Activated CD4-positive, alpha-beta memory T cell treated with anti-CD3 and anti-CD28 coated beads, Interleukin-2, amount 10 ng/mL, durations not matched to agents 7 days and 5 days (primary cell): ENCODE measurements around the gene MYO7B. TPM values are rescaled to one million over a fixed set of nuclear protein-coding genes. Genes with fewer than 3 reads are reported as not detected.

ENCODE experiments used
- CTCF ChIA-PET: fragments of 350-600 bp; sonication (Branson Sonifier 250); formaldehyde crosslinking; loops from one replicate; lab custom pipeline; 2021; ENCODE audit warnings: antibody characterized with exemption, inconsistent platforms; lab: Charles Lee
- POLR2A ChIA-PET: fragments of 350-600 bp; sonication (Branson Sonifier 250); formaldehyde crosslinking; loops from one replicate; lab custom pipeline; 2021; ENCODE audit warnings: antibody characterized with exemption; lab: Charles Lee
- DNase-seq: peaks from one replicate; pipeline ENCODE4 v3.0.0-alpha.2; 2020
- H3K27ac Mint-ChIP-seq: one replicate; pipeline ENCODE4 v1.8.0; 2021; ENCODE audit warnings: mild to moderate bottlenecking, mixed read lengths
- H3K27me3 Mint-ChIP-seq: one replicate; pipeline ENCODE4 v1.8.0; 2021; ENCODE audit warnings: mixed read lengths
- H3K36me3 Mint-ChIP-seq: one replicate; pipeline ENCODE4 v1.8.0; 2021; ENCODE audit warnings: low read depth, mixed read lengths
- H3K4me1 Mint-ChIP-seq: one replicate; pipeline ENCODE4 v1.8.0; 2021; ENCODE audit warnings: mixed read lengths
- H3K4me3 Mint-ChIP-seq: one replicate; pipeline ENCODE4 v1.8.0; 2021; ENCODE audit warnings: mild to moderate bottlenecking, mixed read lengths
- H3K9me3 Mint-ChIP-seq: one replicate; pipeline ENCODE4 v1.8.0; 2021; ENCODE audit warnings: mixed read lengths
- total RNA-seq, 2 experiments: library from RNA; stranded (reverse); gene quantifications; one replicate each; pipeline ENCODE4 v1.2.3, GENCODE V29; 2021

MYO7B gene
- total RNA-seq, 2 experiments from 2014 or later = 0.13 to 0.18 TPM

DNA sequence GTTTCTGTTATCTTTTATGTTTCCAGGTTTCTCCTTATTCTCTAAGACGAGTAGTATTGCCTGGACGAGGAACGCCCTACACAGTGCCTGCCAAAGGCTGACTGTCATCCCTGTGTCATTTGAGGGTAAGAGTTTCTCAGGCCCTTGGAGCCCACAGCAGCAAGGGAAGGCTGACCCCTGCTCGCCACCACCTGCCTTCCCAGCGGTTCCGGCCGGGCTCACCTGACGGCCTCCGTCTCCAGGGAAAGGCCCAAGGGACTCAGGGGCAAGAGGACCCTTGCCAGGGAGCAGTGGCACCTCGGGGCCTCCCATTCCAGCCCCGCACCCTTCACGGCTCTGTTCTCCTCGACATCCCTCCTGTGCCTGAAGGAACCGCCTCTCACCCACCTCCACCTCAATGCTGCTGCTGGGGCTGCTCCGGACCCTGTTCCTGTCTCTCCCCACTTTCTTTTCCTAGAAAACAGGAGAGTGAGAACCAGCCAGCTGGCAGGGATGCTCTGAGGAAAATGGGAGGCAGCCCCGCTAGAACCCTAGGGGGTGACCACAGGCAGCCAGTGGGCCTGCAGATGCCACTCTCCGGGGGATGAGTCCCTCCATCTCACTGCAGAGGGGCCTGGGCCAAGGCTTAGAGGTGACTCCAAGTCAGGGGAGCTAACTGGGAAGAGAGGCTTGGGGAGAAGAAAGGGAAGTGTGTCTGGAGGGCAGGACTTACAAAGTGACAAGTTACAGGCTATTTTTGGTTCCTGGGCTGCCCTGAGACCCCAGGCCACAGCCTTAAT, 138.0 kb downstream of the MYO7B start:
- no peak for DNase-seq
- Mint-ChIP-seq H3K27ac (no peak overlapping the region), H3K4me3 (no peak overlapping the region), H3K27me3 (peaks cover 72% of the 10 kb centered on the region), H3K36me3 (no peaks in the 10 kb centered on the region), H3K9me3 (no peaks in the 10 kb centered on the region), H3K4me1 (peaks cover 9% of the 10 kb centered on the region)
- POLR2A ChIA-PET = no interaction called here
- CTCF ChIA-PET = no interaction called here

DNA sequence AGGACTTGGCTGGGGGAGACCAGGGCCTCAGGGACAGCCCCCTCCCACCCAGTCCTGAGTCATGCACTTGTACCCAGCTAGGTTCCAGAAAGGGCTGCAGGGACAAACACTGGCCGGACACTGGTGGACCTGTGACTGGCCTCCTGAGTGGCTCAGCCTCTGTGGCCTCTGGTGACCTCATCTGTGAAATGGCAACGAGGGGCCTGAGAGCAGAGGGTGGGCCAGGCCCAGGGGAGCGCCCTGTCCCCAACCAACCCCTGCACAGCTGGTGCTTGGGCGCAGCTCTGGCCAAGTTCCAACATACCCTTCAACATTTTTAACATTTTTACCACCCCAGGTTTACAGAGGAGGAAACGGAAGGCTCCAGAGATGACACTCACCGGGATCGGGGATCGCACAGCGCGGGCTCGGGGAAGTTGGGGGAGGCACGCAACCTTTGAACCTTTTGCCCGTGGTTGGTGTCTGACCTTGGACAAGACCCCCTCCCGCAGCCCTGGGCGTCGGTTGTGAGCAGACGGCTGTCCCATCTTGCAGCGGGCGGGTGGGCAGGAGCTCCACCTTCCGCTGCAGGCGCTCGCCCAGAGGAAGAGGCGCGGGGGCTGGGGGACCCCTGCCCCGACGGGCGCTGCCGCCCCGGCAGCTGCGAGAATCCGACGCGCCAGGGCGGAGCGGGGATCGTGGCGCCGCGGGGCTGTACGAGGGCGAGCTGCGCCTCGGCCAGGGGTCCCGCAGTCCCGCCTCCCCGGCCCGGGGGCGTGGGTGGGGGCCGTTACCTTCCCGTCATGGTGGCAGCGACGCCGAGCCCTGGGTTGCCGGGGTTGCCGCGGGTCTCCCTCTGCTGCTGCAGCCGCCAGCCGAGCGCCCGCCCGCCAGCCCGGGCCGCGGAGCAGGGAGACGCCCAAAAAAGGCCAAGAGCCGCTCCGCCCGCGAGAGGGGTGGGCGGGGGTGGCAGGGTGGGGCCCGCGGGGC, 139.0 kb downstream of the MYO7B start:
- peak overlapping the region; percentile 37 for H3K4me3 Mint-ChIP-seq
- H3K36me3 Mint-ChIP-seq = no peaks in the 10 kb centered on the region
- peaks cover 70% of the 10 kb centered on the region for H3K27me3 Mint-ChIP-seq
- ChIA-PET POLR2A (no interaction called here), CTCF (no interaction called here)
- no peak for DNase-seq
- no peaks in the 10 kb centered on the region for H3K9me3 Mint-ChIP-seq
- H3K27ac Mint-ChIP-seq = no peak overlapping the region
- peaks cover 9% of the 10 kb centered on the region for H3K4me1 Mint-ChIP-seq

DNA sequence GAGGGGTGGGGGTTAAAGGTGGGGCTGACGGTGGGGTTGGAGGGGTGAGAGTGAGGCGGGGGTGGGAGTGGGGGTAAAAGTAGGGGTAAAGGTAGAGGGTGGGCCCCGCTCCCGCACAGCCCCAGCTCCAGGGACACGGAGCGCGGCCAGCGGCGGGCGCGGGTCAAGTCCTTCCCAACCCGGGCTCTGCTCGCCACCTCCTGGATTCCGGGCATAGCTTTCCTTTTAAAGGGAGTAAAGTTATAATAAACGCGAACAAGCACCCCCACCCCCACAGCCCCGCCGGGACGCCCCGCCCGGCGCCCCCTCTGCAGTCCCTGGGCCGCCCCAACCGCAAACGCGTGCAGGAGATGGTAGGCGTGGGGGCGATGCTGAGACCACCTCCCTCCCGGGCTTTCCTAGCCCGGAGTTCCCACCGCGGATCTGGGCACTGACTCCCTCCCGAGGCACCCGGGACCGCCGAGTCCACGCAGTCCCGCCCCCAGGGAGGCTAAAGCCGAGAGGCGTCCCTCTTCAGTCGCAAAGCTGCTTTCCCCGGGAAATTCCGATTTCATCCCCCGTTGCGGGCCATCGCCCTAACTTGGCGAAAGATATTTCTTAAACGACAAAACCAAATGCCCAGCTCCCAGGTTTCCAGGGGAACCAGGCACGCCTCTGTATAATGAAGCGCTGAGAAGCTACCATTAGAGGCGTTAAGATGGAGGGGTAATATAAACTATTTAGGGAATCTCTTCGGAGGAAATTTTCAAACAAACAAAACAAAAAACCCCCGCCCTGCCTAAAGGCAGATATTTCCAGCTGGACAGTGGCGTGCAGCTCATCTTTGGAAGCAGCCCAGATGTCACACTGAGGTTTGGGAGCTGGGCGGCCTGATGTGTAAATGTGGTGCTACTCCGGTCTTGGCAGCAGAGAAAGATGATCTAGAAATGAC, 140.1 kb downstream of the MYO7B start, which contains the start of gene LIMS2:
LIMS2 (minus strand) TSS at position 200 of the 931 bp plus-strand sequence. CDS start 506 bp downstream, outside the sequence.
- no peak for DNase-seq
- POLR2A ChIA-PET = no interaction called here
- H3K36me3 Mint-ChIP-seq = no peaks in the 10 kb centered on the region
- CTCF ChIA-PET = interaction anchor here (0.7 to 1.1 kb wide), 2 partner anchors 84 to 196 kb away, joined by 3 to 5 read pairs; no protein-coding TSS in a partner anchor
- H3K9me3 Mint-ChIP-seq = no peaks in the 10 kb centered on the region
- H3K4me3 Mint-ChIP-seq = peak within 1 kb of the TSS; percentile 37
- peaks cover 63% of the 10 kb centered on the region for H3K27me3 Mint-ChIP-seq
- H3K27ac Mint-ChIP-seq = no peak within 1 kb of the TSS
- H3K4me1 Mint-ChIP-seq = peaks cover 9% of the 10 kb centered on the region

- no peak for DNase-seq
- Mint-ChIP-seq H3K9me3 (no peaks in the 10 kb centered on the region), H3K27ac (no peak overlapping the region), H3K27me3 (peaks cover 66% of the 10 kb centered on the region), H3K36me3 (no peaks in the 10 kb centered on the region), H3K4me3 (no peak overlapping the region), H3K4me1 (peaks cover 9% of the 10 kb centered on the region)
- ChIA-PET POLR2A (no interaction called here), CTCF (interaction anchor here (1.1 kb wide), 1 partner anchor 86 kb away, joined by 3 read pairs; no protein-coding TSS in a partner anchor)
These were observed 141.4 kb downstream of the MYO7B start for GRCh38 chr2:127676906-127677305.

DNA sequence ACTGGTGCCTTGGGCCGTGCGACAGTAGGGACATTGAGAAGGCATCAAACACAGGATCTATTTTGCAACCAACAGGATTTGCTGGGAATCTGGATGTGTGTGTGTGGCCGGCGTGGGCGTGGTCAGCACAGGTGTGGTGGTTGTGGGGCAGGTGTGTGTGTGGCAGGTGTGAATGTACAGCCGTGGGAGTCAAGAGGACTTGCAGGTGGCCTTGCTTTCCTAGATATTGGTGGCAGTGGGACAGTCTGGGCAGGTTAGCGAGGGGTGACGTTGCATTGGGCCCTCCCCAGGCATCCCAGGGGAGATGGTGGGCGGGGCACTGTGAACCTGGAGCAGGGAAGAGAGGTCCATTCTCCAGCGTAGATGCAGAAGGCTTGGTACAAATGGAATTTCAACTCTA, 143.0 kb downstream of the MYO7B start:
- Mint-ChIP-seq H3K27ac (no peak overlapping the region), H3K4me1 (peaks cover 9% of the 10 kb centered on the region), H3K4me3 (no peak overlapping the region), H3K27me3 (peaks cover 51% of the 10 kb centered on the region), H3K9me3 (no peaks in the 10 kb centered on the region), H3K36me3 (no peaks in the 10 kb centered on the region)
- no peak for DNase-seq
- ChIA-PET CTCF (no interaction called here), POLR2A (no interaction called here)

DNA sequence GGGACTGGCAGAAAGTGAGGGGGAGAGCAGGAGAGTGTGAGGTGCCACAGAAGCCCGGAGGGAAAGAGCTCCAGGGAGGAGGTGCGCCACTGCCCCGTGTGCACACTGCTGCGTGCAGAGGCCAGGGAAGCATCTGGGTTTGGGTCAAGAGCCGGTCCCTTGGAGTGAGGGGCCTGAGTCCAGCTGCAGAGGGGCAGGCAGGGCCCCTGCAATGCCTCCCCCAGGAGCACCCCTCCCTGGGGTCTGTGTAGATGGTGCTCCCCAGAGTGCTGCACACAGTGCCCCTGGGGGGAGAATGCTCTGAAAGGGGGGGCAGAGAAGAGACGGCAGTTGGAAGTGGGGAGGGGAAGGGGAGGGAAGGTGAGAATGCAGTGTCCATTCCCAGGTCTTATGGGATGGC, 143.5 kb downstream of the MYO7B start:
- POLR2A ChIA-PET = no interaction called here
- Mint-ChIP-seq H3K4me3 (no peak overlapping the region), H3K27me3 (peaks cover 46% of the 10 kb centered on the region), H3K4me1 (peaks cover 9% of the 10 kb centered on the region), H3K36me3 (no peaks in the 10 kb centered on the region), H3K27ac (no peak overlapping the region), H3K9me3 (no peaks in the 10 kb centered on the region)
- DNase-seq = no peak
- CTCF ChIA-PET = no interaction called here

- no peak for DNase-seq
- Mint-ChIP-seq H3K36me3 (no peaks in the 10 kb centered on the region), H3K4me3 (no peak overlapping the region), H3K27ac (no peak overlapping the region), H3K4me1 (peaks cover 5% of the 10 kb centered on the region), H3K27me3 (peaks cover 40% of the 10 kb centered on the region), H3K9me3 (no peaks in the 10 kb centered on the region)
- POLR2A ChIA-PET = no interaction called here
- CTCF ChIA-PET = no interaction called here
These were observed 144.3 kb downstream of the MYO7B start for GRCh38 chr2:127679680-127680361.

GRCh38 chr2:127680706-127681287, 145.3 kb downstream of the MYO7B start:
- Mint-ChIP-seq H3K36me3 (no peaks in the 10 kb centered on the region), H3K27me3 (peaks cover 40% of the 10 kb centered on the region), H3K4me1 (peaks cover 3% of the 10 kb centered on the region), H3K9me3 (no peaks in the 10 kb centered on the region), H3K4me3 (no peak overlapping the region), H3K27ac (no peak overlapping the region)
- ChIA-PET POLR2A (no interaction called here), CTCF (interaction anchor here (0.7 kb wide), 1 partner anchor 90 kb away, joined by 3 read pairs; no protein-coding TSS in a partner anchor)
- DNase-seq = no peak

GRCh38 chr2:127681288-127681804, 145.9 kb downstream of the MYO7B start:
- H3K27me3 Mint-ChIP-seq = peaks cover 42% of the 10 kb centered on the region
- no peaks in the 10 kb centered on the region for H3K4me1 Mint-ChIP-seq
- POLR2A ChIA-PET = no interaction called here

DNA sequence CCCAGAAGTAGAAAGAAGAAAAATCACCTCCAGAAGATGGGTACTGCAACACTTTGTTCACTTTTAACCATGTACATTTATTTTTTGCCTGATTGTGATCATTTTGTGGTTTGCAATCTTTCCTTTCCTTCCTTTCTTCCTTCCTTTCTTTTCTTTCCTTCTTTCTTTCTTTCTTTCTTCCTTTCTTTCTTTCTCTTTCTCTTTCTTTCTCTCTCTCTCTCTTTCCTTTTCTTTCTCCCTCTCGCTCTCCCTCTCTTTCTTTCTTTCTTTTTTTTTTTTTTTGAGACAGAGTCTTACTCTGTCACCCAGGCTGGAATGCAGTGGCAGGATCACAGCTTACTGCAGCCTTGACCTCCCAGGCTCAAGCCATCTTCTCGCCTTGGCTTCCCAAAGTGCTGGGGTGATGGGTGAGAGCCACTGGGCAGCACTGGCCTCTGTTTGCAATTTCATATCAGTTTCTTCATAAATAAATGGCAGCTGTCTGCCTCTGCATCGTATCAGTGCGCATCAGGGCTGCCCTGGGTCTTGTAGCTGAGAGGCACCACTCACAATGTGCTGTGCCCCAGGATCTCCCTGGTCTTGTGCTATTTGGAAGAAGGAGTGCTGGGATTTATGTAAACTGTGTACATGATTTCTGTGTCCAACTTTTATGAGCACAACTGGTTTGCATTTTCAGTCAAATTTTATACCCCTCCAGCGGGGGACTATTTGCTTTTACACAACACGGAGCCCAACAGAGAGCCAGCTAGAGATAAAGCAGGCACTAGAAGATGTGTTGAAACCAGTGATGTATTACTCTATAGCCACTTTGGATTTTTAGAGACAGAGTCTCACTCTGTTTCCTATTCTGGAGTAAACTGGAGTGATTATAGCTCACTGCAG, 146.7 kb downstream of the MYO7B start:
- ChIA-PET POLR2A (interaction anchor here (1.6 kb wide), 1 partner anchor 20 kb away, joined by 5 read pairs; no protein-coding TSS in a partner anchor), CTCF (interaction anchor here (1.8 kb wide), 1 partner anchor 91 kb away, joined by 3 read pairs; no protein-coding TSS in a partner anchor)
- no peaks in the 10 kb centered on the region for H3K9me3 Mint-ChIP-seq
- no peak overlapping the region for H3K4me3 Mint-ChIP-seq
- peaks cover 40% of the 10 kb centered on the region for H3K27me3 Mint-ChIP-seq
- no peak overlapping the region for H3K27ac Mint-ChIP-seq
- no peak for DNase-seq
- no peaks in the 10 kb centered on the region for H3K36me3 Mint-ChIP-seq
- H3K4me1 Mint-ChIP-seq = no peaks in the 10 kb centered on the region

More at GRCh38 chr2:127681288-127681804, 145.9 kb downstream of the MYO7B start:
- CTCF ChIA-PET = no interaction called here
- Mint-ChIP-seq H3K4me3 (no peak overlapping the region), H3K36me3 (no peaks in the 10 kb centered on the region), H3K27ac (no peak overlapping the region), H3K9me3 (no peaks in the 10 kb centered on the region)
- no peak for DNase-seq
